Astrocyte (in vitro differentiated cells and primary cell): Measurements from ENCODE around the gene GATA6.

Experiments
- EZH2 ChIP-seq: IDR thresholded peaks from 2 replicates; pipeline ENCODE4 v1.6.1; 2012; ENCODE audit warnings: mild to moderate bottlenecking, low read length, inconsistent platforms; ENCODE audit not compliant: insufficient read depth
- TF ChIP-seq, protein P1 (sequence below): IDR thresholded peaks from 2 replicates; pipeline ENCODE4 v1.5.1; 2011; ENCODE audit warnings: low read depth, mild to moderate bottlenecking, inconsistent platforms, low read length, moderate library complexity; ENCODE audit not compliant: insufficient read depth

- TF ChIP-seq, protein P1, sequence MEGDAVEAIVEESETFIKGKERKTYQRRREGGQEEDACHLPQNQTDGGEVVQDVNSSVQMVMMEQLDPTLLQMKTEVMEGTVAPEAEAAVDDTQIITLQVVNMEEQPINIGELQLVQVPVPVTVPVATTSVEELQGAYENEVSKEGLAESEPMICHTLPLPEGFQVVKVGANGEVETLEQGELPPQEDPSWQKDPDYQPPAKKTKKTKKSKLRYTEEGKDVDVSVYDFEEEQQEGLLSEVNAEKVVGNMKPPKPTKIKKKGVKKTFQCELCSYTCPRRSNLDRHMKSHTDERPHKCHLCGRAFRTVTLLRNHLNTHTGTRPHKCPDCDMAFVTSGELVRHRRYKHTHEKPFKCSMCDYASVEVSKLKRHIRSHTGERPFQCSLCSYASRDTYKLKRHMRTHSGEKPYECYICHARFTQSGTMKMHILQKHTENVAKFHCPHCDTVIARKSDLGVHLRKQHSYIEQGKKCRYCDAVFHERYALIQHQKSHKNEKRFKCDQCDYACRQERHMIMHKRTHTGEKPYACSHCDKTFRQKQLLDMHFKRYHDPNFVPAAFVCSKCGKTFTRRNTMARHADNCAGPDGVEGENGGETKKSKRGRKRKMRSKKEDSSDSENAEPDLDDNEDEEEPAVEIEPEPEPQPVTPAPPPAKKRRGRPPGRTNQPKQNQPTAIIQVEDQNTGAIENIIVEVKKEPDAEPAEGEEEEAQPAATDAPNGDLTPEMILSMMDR, result no peak
- no peak for TF ChIP-seq EZH2
Measured at GRCh38 chr18:22189449-22190166, 20.2 kb downstream of the GATA6 start.
